A549 (cell line): ENCODE data around the gene VLDLR. TPM values are rescaled to one million over a fixed set of nuclear protein-coding genes. Genes with fewer than 3 reads are reported as not detected.
A peak's percentile ranks its signal among the peaks of the same experiment; 100 is the strongest.

Experiments
- ATAC-seq, 2 experiments: fragments of 200-7000 bp in 1 of 2; fragments of >200 bp in 1 of 2; cut with Nextera tagmentation in 1 of 2; cut with Tn5 transposase in 1 of 2; 3 replicates each; pipeline versions ENCODE4 v1.8.0 to v1.9.1; 2018 to 2020; ENCODE audit warnings: mild to moderate bottlenecking in 1 of 2, moderate library complexity in 1 of 2
- CTCF ChIA-PET: fragments of 300-600 bp; sonication (Branson Sonifier 250); formaldehyde crosslinking; extraction: SDS; loops from one replicate; lab custom pipeline; 2021; ENCODE audit warnings: antibody characterized with exemption, inconsistent platforms; lab: Yijun Ruan, JAX
- POLR2A ChIA-PET: fragments of 350-600 bp; formaldehyde crosslinking; extraction: SDS; loops from one replicate; lab custom pipeline; 2021; ENCODE audit warnings: antibody characterized with exemption, inconsistent platforms; lab: Yijun Ruan, JAX
- DNase-seq, 2 experiments: peaks; one replicate each; pipeline versions ENCODE4 v3.0.0 to v3.0.0-alpha.2; 2011 to 2016; ENCODE audit warnings: low read depth in 1 of 2, low spot score in 1 of 2
- FAIRE-seq: peaks from 2 replicates; lab custom pipeline; 2011; peaks lifted over from hg19 to GRCh38; lab: Jason Lieb, UNC
- H3K27ac ChIP-seq, 2 experiments: fragments of >200 bp; sonication (Bioruptor Twin); formaldehyde crosslinking; 3 replicates each; pipeline ENCODE4 v1.5.1; 2016 to 2017
- H3K4me1 ChIP-seq: fragments of >200 bp; sonication (Bioruptor Twin); formaldehyde crosslinking; 3 replicates; pipeline ENCODE4 v1.6.1; 2016
- H3K4me2 ChIP-seq: fragments of >200 bp; sonication (Bioruptor Twin); formaldehyde crosslinking; 3 replicates; pipeline ENCODE4 v1.6.1; 2016
- H3K4me3 ChIP-seq: fragments of >200 bp; sonication (Bioruptor Twin); formaldehyde crosslinking; 3 replicates; pipeline ENCODE4 v1.5.1; 2016
- H3K9me3 ChIP-seq: fragments of >200 bp; sonication (Bioruptor Twin); formaldehyde crosslinking; 3 replicates; pipeline ENCODE4 v1.6.1; 2016
- BCL3 ChIP-seq: fragments of >200 bp; sonication (Bioruptor Twin); formaldehyde crosslinking; IDR thresholded peaks from 3 replicates; pipeline ENCODE4 v1.6.1; 2016
- CTCF ChIP-seq: fragments of >200 bp; sonication (Bioruptor Twin); formaldehyde crosslinking; IDR thresholded peaks from 3 replicates; pipeline ENCODE4 v1.5.1; 2016
- ESRRA ChIP-seq: fragments of 150-350 bp; IDR thresholded peaks from 2 replicates; pipeline ENCODE4 v1.6.1; 2014; ENCODE audit warnings: mild to moderate bottlenecking, low read length, borderline replicate concordance
- FOSB ChIP-seq: fragments of 250-450 bp; sonication (Bioruptor Pico); IDR thresholded peaks from 2 replicates; pipeline ENCODE4 v1.5.0; 2020; ENCODE audit warnings: mild to moderate bottlenecking, moderate library complexity
- JUNB ChIP-seq: fragments of >200 bp; sonication (Bioruptor Twin); formaldehyde crosslinking; IDR thresholded peaks from 2 replicates; pipeline ENCODE4 v1.6.1; 2016
- KDM5A ChIP-seq: fragments of 200-600 bp; sonication (generic); IDR thresholded peaks from 2 replicates; pipeline ENCODE4 v1.6.1; 2016; ENCODE audit warnings: antibody characterized with exemption, mild to moderate bottlenecking
- MAFK ChIP-seq: fragments of 450-650 bp; IDR thresholded peaks from 2 replicates; pipeline ENCODE4 v1.6.1; 2014; ENCODE audit not compliant: partially characterized antibody
- MYC ChIP-seq: IDR thresholded peaks from 2 replicates; pipeline ENCODE4 v1.6.1; 2012; ENCODE audit warnings: mild to moderate bottlenecking, inconsistent platforms, low read length, improper control_type of control experiment, borderline replicate concordance
- PHF8 ChIP-seq: fragments of 200-600 bp; sonication (generic); IDR thresholded peaks from 2 replicates; pipeline ENCODE4 v1.6.1; 2016; ENCODE audit warnings: low read depth, mild to moderate bottlenecking, antibody characterized with exemption, moderate library complexity, borderline replicate concordance
- POLR2AphosphoS2 ChIP-seq: conservative IDR thresholded peaks from 2 replicates; pipeline ENCODE4 v1.6.1; 2012; ENCODE audit warnings: low read length, improper control_type of control experiment, inconsistent platforms
- RAD21 ChIP-seq, 2 experiments: fragments of >200 bp in 1 of 2; sonication (Bioruptor Twin) in 1 of 2; formaldehyde crosslinking in 1 of 2; IDR thresholded peaks in 1 of 2; conservative IDR thresholded peaks in 1 of 2; 2 replicates in 1 of 2; 3 replicates in 1 of 2; pipeline ENCODE4 v1.6.1; 2012 to 2018; ENCODE audit warnings: inconsistent platforms in 1 of 2
- RARB ChIP-seq: fragments of 250-450 bp; sonication (Bioruptor Pico); IDR thresholded peaks from 2 replicates; pipeline ENCODE4 v1.8.0; 2021; ENCODE audit warnings: mild to moderate bottlenecking, moderate library complexity
- RFX5 ChIP-seq: fragments of 450-650 bp; IDR thresholded peaks from 2 replicates; pipeline ENCODE4 v1.7.1; 2014; ENCODE audit warnings: antibody characterized with exemption, mild to moderate bottlenecking, moderate library complexity
- TFCP2L1 ChIP-seq: fragments of 250-450 bp; sonication (Bioruptor Pico); IDR thresholded peaks from 2 replicates; pipeline ENCODE4 v1.5.0; 2021; ENCODE audit warnings: mild to moderate bottlenecking
- TP53 ChIP-seq: fragments of 250-450 bp; sonication (Bioruptor Pico); IDR thresholded peaks from 2 replicates; pipeline ENCODE4 v1.5.0; 2021; ENCODE audit warnings: mild to moderate bottlenecking, moderate library complexity
- ZFP36 ChIP-seq: fragments of 450-650 bp; IDR thresholded peaks from 2 replicates; pipeline ENCODE4 v1.6.1; 2014; ENCODE audit warnings: borderline replicate concordance; ENCODE audit not compliant: partially characterized antibody
- ZSCAN20 ChIP-seq: fragments of 250-450 bp; sonication (Bioruptor Pico); IDR thresholded peaks from 2 replicates; pipeline ENCODE4 v1.8.0; 2022; ENCODE audit warnings: mild to moderate bottlenecking, moderate library complexity
- WGBS: methylation state at CpG from one replicate; pipeline ENCODE4 v1.1.6; 2017; ENCODE audit errors: missing lambda C conversion rate; 5-methylcytosine and 5-hydroxymethylcytosine counted together
- polyA plus RNA-seq, 4 experiments: library from polyadenylated mRNA; depleted of rRNA in 3 of 4; stranded (reverse); fragments of >200 nt; fragmentation: RNase III in 1 of 4; extraction: RNeasy Plus Mini Kit Qiagen cat#74134 plus additional on column Dnase treatment in 1 of 4; gene quantifications; 2 replicates in 3 of 4; 3 replicates in 1 of 4; pipeline ENCODE4 v1.2.3, GENCODE V29; 2011 to 2017

Gene VLDLR
- polyA plus RNA-seq, 2 of the 4 experiments (the other 2 are of a cell fraction), result 27.9 to 49.0 TPM

- TF ChIP-seq MYC (no peak), RARB (no peak)
Measured at GRCh38 chr9:2673161-2673560, 51.6 kb downstream of the VLDLR start (continued).

GRCh38 chr9:2674141-2674824 lies 52.7 kb downstream of the VLDLR start:
- ATAC-seq (no peak), DNase-seq (no peak), FAIRE-seq (no peak)
- no peak overlapping the region for H3K27ac ChIP-seq
- H3K4me3 ChIP-seq, result no peak overlapping the region
- H3K9me3 ChIP-seq, result no peaks in the 10 kb centered on the region
- CTCF ChIA-PET, result no interaction called here
- POLR2A ChIA-PET, result no interaction called here
- WGBS, result 79% methylated on average over 9 of the region's 9 CpGs
- H3K4me1 ChIP-seq, result peaks cover 20% of the 10 kb centered on the region; the same call in 2 of the 3 replicates
- no peak overlapping the region for H3K4me2 ChIP-seq
- TF ChIP-seq ZFP36 (no peak), BCL3 (no peak), MAFK (peak; percentile 64), FOSB (CRISPR knock-in tag) (no peak), RFX5 (no peak), ZSCAN20 (CRISPR knock-in tag) (no peak)

GRCh38 chr9:2675834-2676233 lies 54.2 kb downstream of the VLDLR start:
- no peak overlapping the region for H3K4me2 ChIP-seq
- no peak overlapping the region for H3K27ac ChIP-seq
- ChIA-PET POLR2A (no interaction called here), CTCF (no interaction called here)
- DNase-seq (no peak), ATAC-seq (no peak), FAIRE-seq (no peak)
- H3K4me1 ChIP-seq, result peaks cover 20% of the 10 kb centered on the region; the same call in 2 of the 3 replicates
- TF ChIP-seq PHF8 (no peak), TFCP2L1 (CRISPR knock-in tag) (no peak), KDM5A (no peak), TP53 (no peak), ESRRA (no peak)
- no peak overlapping the region for H3K4me3 ChIP-seq
- WGBS, result 78% methylated on average over 1 of the region's 1 CpG
- no peaks in the 10 kb centered on the region for H3K9me3 ChIP-seq

- POLR2A ChIA-PET, result no interaction called here
- Histone ChIP-seq H3K4me1 (peaks cover 20% of the 10 kb centered on the region; the same call in 2 of the 3 replicates), H3K4me3 (no peak overlapping the region), H3K9me3 (no peaks in the 10 kb centered on the region), H3K27ac (no peak overlapping the region), H3K4me2 (peak overlapping the region; percentile 17; the same call in 1 of the 3 replicates)
- CTCF ChIA-PET, result interaction anchor here (1.3 kb wide), 1 partner anchor 10 kb away, joined by 3 read pairs; no protein-coding TSS in a partner anchor
- ATAC-seq, result no peak
- DNase-seq, result no peak
- WGBS, result 52% methylated on average over 4 of the region's 4 CpGs
- no peak for TF ChIP-seq RAD21 (conservative IDR thresholded peaks at IDR 0.05 in 1 of 2, IDR thresholded peaks at IDR 0.05 in 1 of 2)
- no peak for TF ChIP-seq POLR2AphosphoS2
- TF ChIP-seq JUNB, result no peak
- TF ChIP-seq CTCF, result no peak
- no peak for FAIRE-seq
Measured at GRCh38 chr9:2676466-2676865, 54.9 kb downstream of the VLDLR start.
